ENCODE results near the gene P2RX7.
A peak's percentile ranks its signal among the peaks of the same experiment; 100 is the strongest.
"Not testable (repeated sequence)": the region's sequence is repeated elsewhere in the genome, so short reads cannot be mapped to it uniquely, and the experiment has no call there.

P2RX7 gene

DNA sequence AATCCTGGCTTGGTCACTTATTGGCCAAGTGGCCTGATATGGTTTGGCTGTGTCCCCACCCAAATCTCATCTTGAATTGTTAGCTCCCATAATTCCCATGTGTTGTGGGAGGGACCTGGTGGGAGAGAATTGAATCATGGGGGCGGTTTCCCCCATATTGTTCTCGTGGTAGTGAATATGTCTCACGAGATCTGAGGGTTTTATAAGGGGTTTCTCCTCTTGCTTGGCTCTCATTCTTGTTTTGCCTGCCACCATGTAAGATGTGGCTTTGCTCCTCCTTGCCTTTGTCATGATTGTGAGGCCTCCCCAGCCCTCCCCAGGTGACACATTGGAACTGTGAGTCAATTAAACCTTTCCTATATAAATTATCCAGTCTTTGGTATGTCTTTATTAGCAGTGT is 58.5 kb downstream of the P2RX7 start:
- Histone ChIP-seq H3K4me3 (ENCODE audit: low read length) (no peak overlapping the region), H2AFZ (ENCODE audit: low read depth, low read length) (no peak overlapping the region), H3K27me3 (ENCODE audit: insufficient read depth, low read length) (no peaks in the 10 kb centered on the region), H3K4me1 (ENCODE audit: insufficient read depth, low read length) (no peaks in the 10 kb centered on the region), H3K36me3 (ENCODE audit: insufficient read depth, low read length) (no peaks in the 10 kb centered on the region), H3K9me3 (ENCODE audit: low read length) (no peaks in the 10 kb centered on the region)

DNA sequence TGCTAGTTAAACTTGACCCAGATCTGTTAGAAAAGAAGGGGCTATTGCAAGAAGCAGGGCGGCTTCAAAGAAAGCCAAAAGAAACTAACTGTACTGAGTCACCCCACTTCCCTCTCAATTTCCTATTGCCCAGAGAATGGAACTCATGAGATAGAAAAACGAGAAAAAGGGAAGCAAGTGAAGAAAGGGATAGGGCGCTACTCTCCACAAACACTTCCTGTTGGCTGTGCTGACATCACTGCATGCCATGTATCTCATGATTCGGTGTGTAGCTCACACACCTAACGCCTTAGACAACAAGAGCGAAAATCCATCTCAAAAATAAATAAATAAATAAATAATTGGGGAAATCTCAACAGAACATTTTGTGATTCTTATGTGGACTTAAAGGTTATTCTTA is 64.2 kb downstream of the P2RX7 start:
- H3K27me3 ChIP-seq (ENCODE audit: insufficient read depth, low read length): peaks cover 2% of the 10 kb centered on the region
- H3K9me3 ChIP-seq (ENCODE audit: low read length): no peaks in the 10 kb centered on the region
- H3K4me3 ChIP-seq (ENCODE audit: low read length): no peak overlapping the region
- H2AFZ ChIP-seq (ENCODE audit: low read depth, low read length): no peak overlapping the region
- H3K4me1 ChIP-seq (ENCODE audit: insufficient read depth, low read length): no peaks in the 10 kb centered on the region
- H3K36me3 ChIP-seq (ENCODE audit: insufficient read depth, low read length): no peaks in the 10 kb centered on the region

DNA sequence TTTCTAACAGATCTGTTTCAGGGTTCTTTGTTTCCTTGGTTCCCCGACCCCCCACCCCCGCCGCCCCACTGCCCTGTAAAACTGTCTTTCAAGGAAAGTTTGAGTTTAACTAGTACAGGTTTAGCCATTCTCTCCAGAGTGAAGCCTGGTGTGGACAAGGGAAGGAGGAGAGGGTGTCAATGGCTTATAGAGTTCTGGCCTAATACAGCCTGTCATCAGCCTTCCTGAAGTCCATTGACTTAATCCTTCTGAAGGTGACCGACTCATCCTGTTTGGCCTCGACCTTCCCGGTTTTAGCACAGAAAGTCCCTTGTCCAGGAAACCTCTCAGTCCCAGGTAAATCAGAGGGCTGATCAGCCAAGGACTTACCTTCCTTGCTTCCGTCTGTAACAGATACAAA is 66.3 kb downstream of the P2RX7 start:
- no peak overlapping the region for H2AFZ ChIP-seq (ENCODE audit: low read depth, low read length)
- H3K4me3 ChIP-seq (ENCODE audit: low read length): no peak overlapping the region
- no peaks in the 10 kb centered on the region for H3K36me3 ChIP-seq (ENCODE audit: insufficient read depth, low read length)
- H3K4me1 ChIP-seq (ENCODE audit: insufficient read depth, low read length): no peaks in the 10 kb centered on the region
- H3K27me3 ChIP-seq (ENCODE audit: insufficient read depth, low read length): peaks cover 2% of the 10 kb centered on the region
- no peaks in the 10 kb centered on the region for H3K9me3 ChIP-seq (ENCODE audit: low read length)

DNA sequence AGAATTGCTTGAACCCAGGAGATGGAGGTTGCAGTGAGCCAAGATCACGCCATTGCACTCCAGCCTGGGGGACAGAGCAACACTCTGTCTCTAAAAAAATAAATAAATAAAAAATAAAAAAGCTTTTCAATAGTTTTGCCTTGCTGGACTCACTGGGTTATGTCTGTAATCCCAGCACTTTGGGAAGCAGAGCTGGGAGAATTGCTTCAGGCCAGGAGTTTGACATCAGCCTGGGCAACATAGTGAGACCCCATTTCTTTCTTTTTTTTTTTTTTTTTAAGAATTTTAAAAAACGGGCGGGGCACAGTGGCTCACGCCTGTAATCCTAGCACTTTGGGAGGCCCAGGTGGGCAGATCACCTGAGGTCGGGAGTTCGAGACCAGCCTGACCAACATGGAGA is 68.5 kb downstream of the P2RX7 start:
- not testable (repeated sequence) for H3K36me3 ChIP-seq (ENCODE audit: insufficient read depth, low read length); H2AFZ ChIP-seq (ENCODE audit: low read depth, low read length); H3K4me3 ChIP-seq (ENCODE audit: low read length); H3K9me3 ChIP-seq (ENCODE audit: low read length); H3K27me3 ChIP-seq (ENCODE audit: insufficient read depth, low read length); H3K4me1 ChIP-seq (ENCODE audit: insufficient read depth, low read length)

DNA sequence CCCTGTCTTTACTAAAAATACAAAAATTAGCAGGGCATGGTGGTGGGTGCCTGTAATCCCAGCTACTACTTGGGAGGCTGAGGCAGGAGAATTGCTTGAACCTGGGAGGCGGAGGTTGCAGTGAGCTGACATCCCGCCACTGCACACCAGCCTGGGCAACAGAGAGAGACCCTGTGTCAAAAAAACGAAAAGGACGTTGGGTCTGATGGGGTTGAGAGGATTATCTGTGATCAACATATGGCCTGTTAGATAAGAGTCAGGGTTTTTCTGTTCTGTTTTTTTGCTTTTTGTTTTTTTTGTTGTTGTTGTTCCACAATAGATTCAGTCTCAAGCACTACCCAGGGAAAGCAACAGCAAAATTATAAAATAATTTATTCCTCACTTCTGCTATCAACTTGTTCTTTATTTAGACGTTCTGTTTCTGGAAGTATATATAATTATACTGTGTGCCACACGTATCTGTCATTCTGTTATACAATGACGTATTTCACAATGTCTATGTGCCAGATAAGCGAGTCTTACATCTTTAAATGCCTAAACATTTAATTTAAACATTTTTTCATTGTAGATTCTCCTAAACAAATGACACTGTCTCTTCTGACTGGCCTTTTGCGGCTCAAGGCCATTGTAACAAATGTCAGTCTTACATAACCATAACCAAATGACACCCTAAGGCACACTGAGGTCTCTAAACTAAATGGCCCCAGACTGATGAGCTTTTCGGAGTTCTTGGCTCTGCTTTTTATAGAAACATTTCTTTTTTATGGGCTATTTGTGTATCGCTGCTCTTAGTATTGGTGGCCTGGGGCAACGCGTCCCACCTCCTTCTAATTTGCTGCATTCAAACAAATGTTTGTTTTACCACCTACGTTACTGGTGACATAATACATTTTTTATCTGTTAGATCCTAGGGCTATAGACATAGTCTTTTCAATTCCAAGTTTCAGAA is 70.0 kb downstream of the P2RX7 start:
- H2AFZ ChIP-seq (ENCODE audit: low read depth, low read length): no peak overlapping the region
- no peak overlapping the region for H3K4me3 ChIP-seq (ENCODE audit: low read length)
- no peaks in the 10 kb centered on the region for H3K36me3 ChIP-seq (ENCODE audit: insufficient read depth, low read length)
- no peaks in the 10 kb centered on the region for H3K9me3 ChIP-seq (ENCODE audit: low read length)
- peaks cover 2% of the 10 kb centered on the region for H3K27me3 ChIP-seq (ENCODE audit: insufficient read depth, low read length)
- H3K4me1 ChIP-seq (ENCODE audit: insufficient read depth, low read length): no peaks in the 10 kb centered on the region

DNA sequence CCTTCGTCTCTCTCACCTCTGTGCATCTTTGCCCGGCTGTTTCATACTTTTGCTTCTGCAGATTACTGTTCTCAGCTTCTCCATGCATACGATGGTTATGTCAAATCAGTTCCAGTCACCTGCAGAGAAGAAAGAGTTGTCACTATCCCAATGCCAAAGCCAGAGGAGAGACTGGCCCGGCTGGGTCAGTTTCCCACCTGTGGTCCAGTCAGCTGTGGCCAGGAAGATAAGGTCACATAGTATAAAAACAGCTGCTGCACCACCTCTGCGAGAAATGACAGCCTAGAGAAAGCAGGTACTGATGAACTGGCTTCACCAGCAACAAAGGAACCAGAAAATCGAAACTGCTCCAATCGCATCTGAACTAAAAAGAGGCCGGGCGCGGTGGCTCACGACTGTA is 70.8 kb downstream of the P2RX7 start:
- no peaks in the 10 kb centered on the region for H3K36me3 ChIP-seq (ENCODE audit: insufficient read depth, low read length)
- H3K4me1 ChIP-seq (ENCODE audit: insufficient read depth, low read length): no peaks in the 10 kb centered on the region
- no peaks in the 10 kb centered on the region for H3K9me3 ChIP-seq (ENCODE audit: low read length)
- no peak overlapping the region for H3K4me3 ChIP-seq (ENCODE audit: low read length)
- peaks cover 2% of the 10 kb centered on the region for H3K27me3 ChIP-seq (ENCODE audit: insufficient read depth, low read length)
- no peak overlapping the region for H2AFZ ChIP-seq (ENCODE audit: low read depth, low read length)

DNA sequence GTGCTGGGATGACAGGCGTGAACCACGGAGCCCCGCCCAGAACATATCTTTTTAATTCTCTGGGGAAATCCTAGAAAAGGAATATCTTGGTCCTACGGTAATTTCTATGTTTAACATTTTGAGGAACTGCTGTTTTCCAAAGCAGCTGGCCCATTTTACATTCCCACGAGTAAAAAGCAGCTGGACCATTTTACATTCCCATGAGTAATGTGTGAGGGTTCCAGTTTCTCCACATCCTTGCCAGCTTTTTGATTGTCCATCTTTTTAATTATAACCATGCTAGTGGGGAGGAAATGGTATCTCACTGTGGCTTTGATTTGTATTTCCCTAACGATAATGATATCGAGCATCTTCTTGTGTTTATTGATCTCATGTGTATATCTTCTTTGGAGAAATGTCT is 72.8 kb downstream of the P2RX7 start:
- no peak overlapping the region for H3K4me3 ChIP-seq (ENCODE audit: low read length)
- H2AFZ ChIP-seq (ENCODE audit: low read depth, low read length): no peak overlapping the region
- H3K36me3 ChIP-seq (ENCODE audit: insufficient read depth, low read length): no peaks in the 10 kb centered on the region
- no peaks in the 10 kb centered on the region for H3K9me3 ChIP-seq (ENCODE audit: low read length)
- H3K27me3 ChIP-seq (ENCODE audit: insufficient read depth, low read length): no peaks in the 10 kb centered on the region
- no peaks in the 10 kb centered on the region for H3K4me1 ChIP-seq (ENCODE audit: insufficient read depth, low read length)

DNA sequence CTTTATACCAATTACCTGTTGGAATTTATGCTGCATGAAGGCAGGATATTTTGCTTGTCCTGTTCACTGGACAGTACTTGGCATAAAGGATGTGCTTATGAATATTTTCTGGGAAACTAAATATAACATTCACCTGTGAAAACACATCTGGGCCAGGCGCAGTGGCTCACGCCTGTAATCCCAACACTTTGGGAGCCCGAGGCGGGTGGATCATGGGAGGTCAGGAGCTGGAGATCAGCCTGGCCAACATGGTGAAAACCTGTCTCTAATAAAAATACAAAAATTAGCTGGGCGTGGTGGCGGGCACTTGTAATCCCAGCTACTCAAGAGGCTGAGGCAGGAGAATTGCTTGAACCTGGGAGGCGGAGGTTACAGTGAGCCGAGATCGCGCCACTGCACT is 75.9 kb downstream of the P2RX7 start:
- not testable (repeated sequence) for H3K4me1 ChIP-seq (ENCODE audit: insufficient read depth, low read length); H3K9me3 ChIP-seq (ENCODE audit: low read length); H3K4me3 ChIP-seq (ENCODE audit: low read length); H2AFZ ChIP-seq (ENCODE audit: low read depth, low read length); H3K27me3 ChIP-seq (ENCODE audit: insufficient read depth, low read length); H3K36me3 ChIP-seq (ENCODE audit: insufficient read depth, low read length)

DNA sequence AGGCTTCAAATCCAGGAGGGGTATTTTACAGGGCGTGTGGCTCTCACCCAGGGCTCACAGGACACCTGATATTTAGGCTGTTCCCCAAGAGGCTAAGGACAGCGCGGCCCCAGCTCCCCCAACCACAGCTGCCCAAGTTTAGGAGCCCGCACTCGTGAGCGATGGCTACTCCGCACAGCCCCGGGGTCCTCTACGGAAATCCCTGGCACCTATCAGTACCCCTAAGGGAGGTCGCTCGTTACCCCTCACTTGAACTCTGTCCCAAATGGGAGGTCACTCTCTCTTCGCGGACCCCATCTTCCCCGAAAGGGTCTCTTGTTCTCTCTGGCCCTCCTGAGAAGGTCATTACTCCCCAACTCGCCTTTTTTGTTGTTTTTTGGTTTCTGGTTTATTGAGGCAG is 76.5 kb downstream of the P2RX7 start:
- no peaks in the 10 kb centered on the region for H3K36me3 ChIP-seq (ENCODE audit: insufficient read depth, low read length)
- H2AFZ ChIP-seq (ENCODE audit: low read depth, low read length): no peak overlapping the region
- no peaks in the 10 kb centered on the region for H3K4me1 ChIP-seq (ENCODE audit: insufficient read depth, low read length)
- peak overlapping the region; percentile 57 for H3K4me3 ChIP-seq (ENCODE audit: low read length)
- no peaks in the 10 kb centered on the region for H3K9me3 ChIP-seq (ENCODE audit: low read length)
- no peaks in the 10 kb centered on the region for H3K27me3 ChIP-seq (ENCODE audit: insufficient read depth, low read length)

DNA sequence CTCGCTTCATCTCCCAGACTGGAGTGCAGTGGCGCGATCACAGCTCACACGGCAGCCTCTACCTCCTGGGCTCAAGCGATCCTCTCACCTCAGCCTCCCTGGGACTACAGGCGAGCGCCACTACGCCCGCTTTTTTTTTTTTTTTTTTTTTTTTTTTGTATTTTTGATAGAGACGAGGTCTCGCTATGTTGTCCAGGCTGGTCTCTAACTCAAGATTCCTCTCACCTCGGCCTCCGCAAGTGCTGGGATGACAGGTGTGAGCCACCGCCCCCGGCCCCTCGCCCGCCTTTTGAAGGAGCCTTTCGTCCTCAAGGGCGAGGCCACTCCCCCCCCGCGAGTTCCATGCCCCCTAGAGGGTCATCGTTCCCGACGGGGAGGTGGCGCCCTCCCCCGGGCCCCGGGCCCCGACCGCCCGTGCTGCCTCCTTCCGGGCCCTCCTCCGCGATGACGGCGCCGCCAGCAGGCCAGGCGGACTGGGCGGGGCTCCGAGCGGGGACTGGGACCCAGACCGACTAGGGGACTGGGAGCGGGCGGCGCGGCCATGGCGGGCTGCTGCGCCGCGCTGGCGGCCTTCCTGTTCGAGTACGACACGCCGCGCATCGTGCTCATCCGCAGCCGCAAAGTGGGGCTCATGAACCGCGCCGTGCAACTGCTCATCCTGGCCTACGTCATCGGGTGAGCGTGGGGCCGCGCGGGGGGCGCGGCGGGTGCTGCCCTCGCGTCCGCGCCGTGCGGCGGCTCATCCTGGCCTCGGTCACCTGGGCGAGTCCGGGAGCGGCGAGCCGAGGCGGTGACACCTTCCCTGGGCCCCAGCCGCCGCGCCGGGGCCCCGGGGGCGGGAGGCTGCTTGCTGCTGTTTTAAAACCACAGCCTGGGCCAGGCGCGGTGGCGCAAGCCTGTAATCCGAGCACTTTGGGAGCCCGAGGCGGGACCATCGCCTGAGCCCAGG is 77.2 kb downstream of the P2RX7 start, which contains the start of gene P2RX4:
Gene P2RX4, plus strand, starts transcription at position 506 of the 949 bp plus-strand sequence. Its CDS starts 36 bp downstream, at position 542.
- no peaks in the 10 kb centered on the region for H3K9me3 ChIP-seq (ENCODE audit: low read length)
- H3K27me3 ChIP-seq (ENCODE audit: insufficient read depth, low read length): no peaks in the 10 kb centered on the region
- peak within 1 kb of the TSS; percentile 79 for H2AFZ ChIP-seq (ENCODE audit: low read depth, low read length)
- H3K4me3 ChIP-seq (ENCODE audit: low read length): peak within 1 kb of the TSS; percentile 57
- no peaks in the 10 kb centered on the region for H3K4me1 ChIP-seq (ENCODE audit: insufficient read depth, low read length)
- H3K36me3 ChIP-seq (ENCODE audit: insufficient read depth, low read length): no peaks in the 10 kb centered on the region

DNA sequence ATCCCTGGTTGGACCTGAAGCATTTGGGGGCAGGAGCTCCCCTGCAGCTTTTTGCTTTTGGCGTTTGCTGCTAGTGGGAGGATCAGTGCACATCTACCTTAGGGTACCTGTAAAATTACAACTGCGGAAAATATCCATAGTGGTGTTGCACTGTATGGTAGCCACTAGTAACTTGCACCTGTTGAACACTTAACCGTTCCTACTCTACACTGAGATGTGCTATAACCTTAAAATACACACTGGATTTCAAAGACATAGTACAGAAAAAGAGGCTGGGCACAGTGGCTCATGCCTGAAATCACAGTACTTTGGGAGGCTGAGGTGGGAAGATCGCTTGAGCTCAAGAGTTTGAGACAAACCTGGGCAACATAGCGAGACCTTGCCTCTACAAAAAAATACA is 80.2 kb downstream of the P2RX7 start:
- Histone ChIP-seq H3K27me3 (ENCODE audit: insufficient read depth, low read length) (no peaks in the 10 kb centered on the region), H3K36me3 (ENCODE audit: insufficient read depth, low read length) (no peaks in the 10 kb centered on the region), H3K4me3 (ENCODE audit: low read length) (no peak overlapping the region)

DNA sequence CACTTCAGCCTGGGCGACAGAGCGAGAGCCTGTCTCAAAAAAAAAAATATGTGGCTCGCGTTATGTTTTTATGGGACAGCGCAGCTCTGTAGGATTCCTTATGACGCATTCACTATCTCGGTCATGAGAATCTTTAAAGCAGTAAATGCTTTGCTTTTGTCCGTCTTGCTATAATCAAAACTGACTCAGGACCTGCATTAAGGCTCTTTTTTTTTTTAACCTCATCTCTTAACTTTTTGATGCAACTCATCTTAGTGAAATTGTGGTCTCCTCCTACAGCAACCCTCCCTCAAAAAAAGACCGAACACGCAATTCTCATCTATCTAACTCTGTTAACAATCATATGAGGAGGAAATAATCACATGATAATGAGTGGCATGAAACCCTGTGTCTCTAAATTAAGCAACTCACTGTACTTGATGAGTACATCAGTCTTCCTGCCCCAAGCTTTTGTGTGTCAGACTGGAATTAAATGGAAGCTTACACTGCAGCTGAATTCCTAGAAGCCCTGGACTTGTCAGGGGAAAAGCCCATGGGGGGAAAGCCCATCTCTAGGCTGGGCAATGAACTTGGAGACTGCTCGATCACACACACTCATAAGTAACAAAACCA is 81.6 kb downstream of the P2RX7 start:
- no peaks in the 10 kb centered on the region for H3K4me1 ChIP-seq (ENCODE audit: insufficient read depth, low read length)
- H3K36me3 ChIP-seq (ENCODE audit: insufficient read depth, low read length): no peaks in the 10 kb centered on the region
- no peak overlapping the region for H2AFZ ChIP-seq (ENCODE audit: low read depth, low read length)
- no peak overlapping the region for H3K4me3 ChIP-seq (ENCODE audit: low read length)
- no peaks in the 10 kb centered on the region for H3K27me3 ChIP-seq (ENCODE audit: insufficient read depth, low read length)
- H3K9me3 ChIP-seq (ENCODE audit: low read length): no peaks in the 10 kb centered on the region

More for the DNA sequence above, 80.2 kb downstream of the P2RX7 start:
- Histone ChIP-seq H2AFZ (ENCODE audit: low read depth, low read length) (no peak overlapping the region), H3K9me3 (ENCODE audit: low read length) (no peaks in the 10 kb centered on the region), H3K4me1 (ENCODE audit: insufficient read depth, low read length) (no peaks in the 10 kb centered on the region)
